Measurements from ENCODE around the gene TSPAN19.

TSPAN19 gene

GRCh38 chr12:84998341-84998740, 37.7 kb downstream of the TSPAN19 start:
- no peak for DNase-seq

- DNase-seq: no peak
These were observed 39.3 kb downstream of the TSPAN19 start for GRCh38 chr12:84996759-84997158.

- no peak for DNase-seq
These were observed 40.4 kb downstream of the TSPAN19 start for GRCh38 chr12:84995641-84996040.

GRCh38 chr12:84994426-84994825, 41.7 kb downstream of the TSPAN19 start:
- DNase-seq: peak; percentile 65

- DNase-seq: peak; percentile 81
These were observed 49.5 kb downstream of the TSPAN19 start for GRCh38 chr12:84986586-84986985.

GRCh38 chr12:84986117-84986516, 50.0 kb downstream of the TSPAN19 start:
- DNase-seq: no peak

GRCh38 chr12:84983289-84983688, 52.8 kb downstream of the TSPAN19 start:
- no peak for DNase-seq

- DNase-seq: no peak
These were observed 53.2 kb downstream of the TSPAN19 start for GRCh38 chr12:84982888-84983287.

GRCh38 chr12:84978921-84979320, 57.2 kb downstream of the TSPAN19 start:
- no peak for DNase-seq

- no peak for DNase-seq
These were observed 59.9 kb downstream of the TSPAN19 start for GRCh38 chr12:84976133-84976532.

- DNase-seq: no peak
These were observed 61.8 kb downstream of the TSPAN19 start for GRCh38 chr12:84974155-84974815.

- DNase-seq: no peak
These were observed 63.1 kb downstream of the TSPAN19 start for GRCh38 chr12:84973026-84973425.

- no peak for DNase-seq
These were observed 66.9 kb downstream of the TSPAN19 start for GRCh38 chr12:84969226-84969625.
